Measurements from ENCODE around the gene CFDP1.

DNA sequence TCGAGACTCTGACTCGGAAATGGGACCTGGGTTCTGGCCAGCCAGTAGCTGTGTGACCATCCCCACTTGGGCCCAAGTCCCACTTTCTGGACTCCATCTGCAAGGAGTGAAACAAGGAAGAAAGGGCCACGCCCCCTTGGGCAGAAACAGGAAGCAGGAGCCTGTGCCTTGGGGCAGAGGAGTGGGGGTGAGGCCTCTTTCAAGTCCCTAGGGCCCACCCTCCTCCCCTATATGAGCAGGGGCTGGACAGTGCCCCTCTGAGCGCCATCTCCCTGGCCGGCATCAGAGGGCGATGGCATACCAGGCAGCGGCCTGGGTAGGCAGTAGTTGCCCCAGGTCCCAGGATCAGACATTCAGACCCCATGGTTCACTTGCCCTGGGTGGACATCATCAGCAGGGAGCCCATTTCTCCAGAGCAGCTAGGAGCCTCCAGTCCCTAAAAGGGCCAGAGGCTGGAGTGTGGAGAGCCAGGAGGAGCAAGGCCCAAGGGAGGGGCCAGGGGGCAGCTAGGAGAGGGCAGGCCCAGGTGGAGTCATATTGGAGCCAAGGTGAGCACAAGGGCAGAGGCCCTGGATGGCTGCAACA is 189.0 kb downstream of the CFDP1 start:
- TF ChIP-seq USF2 (IDR thresholded peaks at IDR 0.05; ENCODE audit: low read depth, low read length) (no peak), USF2 (CRISPR knock-in tag; IDR thresholded peaks at IDR 0.05; ENCODE audit: borderline replicate concordance) (no peak), ZNF709 (CRISPR knock-in tag; IDR thresholded peaks at IDR 0.05) (no peak), RELA (CRISPR knock-in tag; IDR thresholded peaks at IDR 0.05) (no peak), ZNF468 (CRISPR knock-in tag; IDR thresholded peaks at IDR 0.05) (no peak), ZNF232 (CRISPR knock-in tag; IDR thresholded peaks at IDR 0.05; ENCODE audit: borderline replicate concordance) (no peak), ELF1 (CRISPR knock-in tag; IDR thresholded peaks at IDR 0.05) (peak; percentile 37; the same call in 1 of the 2 replicates), SUZ12 (IDR thresholded peaks at IDR 0.05; ENCODE audit: low read depth, low read length) (no peak), ZNF354B (CRISPR knock-in tag; IDR thresholded peaks at IDR 0.05) (no peak), ZNF484 (CRISPR knock-in tag; IDR thresholded peaks at IDR 0.05; ENCODE audit: borderline replicate concordance, low read depth) (no peak), FOXK2 (IDR thresholded peaks at IDR 0.05) (no peak)
- TF ChIP-seq, protein P1, sequence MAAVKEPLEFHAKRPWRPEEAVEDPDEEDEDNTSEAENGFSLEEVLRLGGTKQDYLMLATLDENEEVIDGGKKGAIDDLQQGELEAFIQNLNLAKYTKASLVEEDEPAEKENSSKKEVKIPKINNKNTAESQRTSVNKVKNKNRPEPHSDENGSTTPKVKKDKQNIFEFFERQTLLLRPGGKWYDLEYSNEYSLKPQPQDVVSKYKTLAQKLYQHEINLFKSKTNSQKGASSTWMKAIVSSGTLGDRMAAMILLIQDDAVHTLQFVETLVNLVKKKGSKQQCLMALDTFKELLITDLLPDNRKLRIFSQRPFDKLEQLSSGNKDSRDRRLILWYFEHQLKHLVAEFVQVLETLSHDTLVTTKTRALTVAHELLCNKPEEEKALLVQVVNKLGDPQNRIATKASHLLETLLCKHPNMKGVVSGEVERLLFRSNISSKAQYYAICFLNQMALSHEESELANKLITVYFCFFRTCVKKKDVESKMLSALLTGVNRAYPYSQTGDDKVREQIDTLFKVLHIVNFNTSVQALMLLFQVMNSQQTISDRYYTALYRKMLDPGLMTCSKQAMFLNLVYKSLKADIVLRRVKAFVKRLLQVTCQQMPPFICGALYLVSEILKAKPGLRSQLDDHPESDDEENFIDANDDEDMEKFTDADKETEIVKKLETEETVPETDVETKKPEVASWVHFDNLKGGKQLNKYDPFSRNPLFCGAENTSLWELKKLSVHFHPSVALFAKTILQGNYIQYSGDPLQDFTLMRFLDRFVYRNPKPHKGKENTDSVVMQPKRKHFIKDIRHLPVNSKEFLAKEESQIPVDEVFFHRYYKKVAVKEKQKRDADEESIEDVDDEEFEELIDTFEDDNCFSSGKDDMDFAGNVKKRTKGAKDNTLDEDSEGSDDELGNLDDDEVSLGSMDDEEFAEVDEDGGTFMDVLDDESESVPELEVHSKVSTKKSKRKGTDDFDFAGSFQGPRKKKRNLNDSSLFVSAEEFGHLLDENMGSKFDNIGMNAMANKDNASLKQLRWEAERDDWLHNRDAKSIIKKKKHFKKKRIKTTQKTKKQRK (IDR thresholded peaks at IDR 0.05; ENCODE audit: low read length): no peak

Measured in HepG2 (cell line).